K562 (cell line): ENCODE measurements around the gene AGPAT2. TPM values are rescaled to one million over a fixed set of nuclear protein-coding genes. Genes with fewer than 3 reads are reported as not detected.

ENCODE experiments used
- CEBPG ChIP-seq, 3 experiments: fragments of 200-800 bp in 1 of 3; sonication (Bioruptor generic) in 1 of 3; sonication (generic) in 1 of 3; formaldehyde crosslinking in 1 of 3; IDR thresholded peaks in 2 of 3; conservative IDR thresholded peaks in 1 of 3; 2 replicates each; pipeline versions ENCODE4 v1.6.1 to v1.8.0; 2016 to 2022; ENCODE audit warnings: missing compliant biosample characterization in 2 of 3, missing genetic modification characterization in 2 of 3, mild to moderate bottlenecking in 1 of 3, missing genetic modification reagents in 1 of 3
- CHD1 ChIP-seq: fragments of 200-600 bp; sonication (generic); IDR thresholded peaks from one replicate; pipeline ENCODE4 v1.6.1; 2012; ENCODE audit warnings: mild to moderate bottlenecking, moderate library complexity, low read length, inconsistent platforms
- CTBP1 ChIP-seq: fragments of 450-650 bp; IDR thresholded peaks from 2 replicates; pipeline ENCODE4 v1.6.1; 2016; ENCODE audit warnings: borderline replicate concordance
- ESRRB ChIP-seq: fragments of 250-450 bp; sonication (Bioruptor Pico); IDR thresholded peaks from 2 replicates; pipeline ENCODE4 v1.5.0; 2020; ENCODE audit warnings: mild to moderate bottlenecking, moderate library complexity, borderline replicate concordance
- FOXP4 ChIP-seq: sonication (generic); formaldehyde crosslinking; IDR thresholded peaks from 2 replicates; pipeline ENCODE4 v1.8.0; 2022; ENCODE audit warnings: mild to moderate bottlenecking, missing genetic modification reagents, borderline replicate concordance
- GABPB1 ChIP-seq: sonication (generic); formaldehyde crosslinking; IDR thresholded peaks from 2 replicates; pipeline ENCODE4 v1.8.0; 2022; ENCODE audit warnings: mild to moderate bottlenecking, missing genetic modification reagents
- HMGN3 ChIP-seq: IDR thresholded peaks from 2 replicates; pipeline ENCODE4 v1.6.1; 2011; ENCODE audit warnings: borderline replicate concordance, low read depth, mild to moderate bottlenecking, mixed read lengths, low read length; ENCODE audit not compliant: insufficient read length; ENCODE audit errors: extremely low read depth
- HOMEZ ChIP-seq: fragments of 250-450 bp; sonication (Bioruptor Pico); IDR thresholded peaks from 2 replicates; pipeline ENCODE4 v1.4.0; 2020; ENCODE audit warnings: mild to moderate bottlenecking, moderate library complexity
- MAZ ChIP-seq, 2 experiments: fragments of 450-650 bp in 1 of 2; sonication (generic) in 1 of 2; formaldehyde crosslinking; IDR thresholded peaks in 1 of 2; conservative IDR thresholded peaks in 1 of 2; 2 replicates each; pipeline versions ENCODE4 v1.4.0 to v1.5.0; 2020; ENCODE audit warnings: mild to moderate bottlenecking in 1 of 2, missing genetic modification reagents in 1 of 2
- NFRKB ChIP-seq: fragments of 450-650 bp; IDR thresholded peaks from 2 replicates; pipeline ENCODE4 v1.6.1; 2016; ENCODE audit warnings: low read depth
- NFYB ChIP-seq: IDR thresholded peaks from 2 replicates; pipeline ENCODE4 v1.6.1; 2011; ENCODE audit warnings: mild to moderate bottlenecking, moderate library complexity; ENCODE audit not compliant: insufficient read length; ENCODE audit errors: extremely low read depth
- PHF20 ChIP-seq: fragments of 450-650 bp; IDR thresholded peaks from 2 replicates; pipeline ENCODE4 v1.6.1; 2018; ENCODE audit not compliant: partially characterized antibody
- PTBP1 ChIP-seq: fragments of 200-400 bp; formaldehyde crosslinking; IDR thresholded peaks from 2 replicates; pipeline ENCODE4 v1.6.1; 2017; ENCODE audit warnings: low read depth, low read length
- RB1 ChIP-seq: fragments of 450-650 bp; IDR thresholded peaks from 2 replicates; pipeline ENCODE4 v1.6.1; 2017; ENCODE audit warnings: low read depth, mild to moderate bottlenecking
- SUPT5H ChIP-seq: fragments of 450-650 bp; IDR thresholded peaks from 2 replicates; pipeline ENCODE4 v1.6.1; 2016
- ZBTB7A ChIP-seq: IDR thresholded peaks from 2 replicates; pipeline ENCODE4 v1.6.1; 2011; ENCODE audit warnings: low read depth, mild to moderate bottlenecking, low read length, moderate library complexity, borderline replicate concordance; ENCODE audit not compliant: control insufficient read depth
- ZC3H4 ChIP-seq: sonication (generic); formaldehyde crosslinking; IDR thresholded peaks from 2 replicates; pipeline ENCODE4 v1.9.0; 2021; ENCODE audit warnings: missing genetic modification reagents, borderline replicate concordance
- ZNF197 ChIP-seq: fragments of 200-800 bp; sonication (Bioruptor generic); IDR thresholded peaks from 2 replicates; pipeline ENCODE4 v1.6.1; 2016; ENCODE audit warnings: low read depth, missing genetic modification characterization, missing compliant biosample characterization
- ZNF212 ChIP-seq: fragments of 450-650 bp; formaldehyde crosslinking; IDR thresholded peaks from 2 replicates; pipeline ENCODE4 v1.4.0; 2020; ENCODE audit warnings: mild to moderate bottlenecking
- ZNF79 ChIP-seq: fragments of 250-450 bp; sonication (Bioruptor Pico); IDR thresholded peaks from 2 replicates; pipeline ENCODE4 v1.4.0; 2020; ENCODE audit warnings: low read depth, mild to moderate bottlenecking, moderate library complexity
- polyA plus RNA-seq, 8 experiments: library from polyadenylated mRNA; depleted of rRNA in 4 of 8; stranded (reverse) in 5 of 8; unstranded in 3 of 8; fragments of >200 nt; fragmentation: Nextera tagmentation in 2 of 8; fragmentation: Illumina TruSeq in 1 of 8; extraction: Ambion mirVana in 2 of 8; extraction: Trizol in 1 of 8; gene quantifications; 2 replicates each; pipeline versions ENCODE4 v1.2.1 to v1.2.3, GENCODE V29; 2011 to 2014; ENCODE audit warnings: inconsistent platforms in 1 of 8, missing spikeins in 1 of 8
- total RNA-seq, 7 experiments: library from RNA; depleted of rRNA in 6 of 7; stranded (reverse); fragments of >200 nt in 6 of 7; fragmentation: Illumina TruSeq in 2 of 7; extraction: Trizol in 2 of 7; gene quantifications; 2 replicates each; pipeline versions ENCODE4 v1.2.1 to v1.2.3, GENCODE V29; 2011 to 2021; ENCODE audit warnings: low replicate concordance in 1 of 7
- TF ChIP-seq, protein P1 (sequence below): fragments of 450-650 bp; conservative IDR thresholded peaks from 2 replicates; pipeline ENCODE4 v1.6.1; 2016; ENCODE audit warnings: missing genetic modification characterization, low read depth, mild to moderate bottlenecking, control low read depth, missing compliant biosample characterization

Gene AGPAT2
- total and polyA plus RNA-seq, 9 of the 15 experiments (the other 6 are each of a cell fraction or from before 2014, with no cell fraction given), result 0.13 to 54.5 (median 23.9) TPM

DNA sequence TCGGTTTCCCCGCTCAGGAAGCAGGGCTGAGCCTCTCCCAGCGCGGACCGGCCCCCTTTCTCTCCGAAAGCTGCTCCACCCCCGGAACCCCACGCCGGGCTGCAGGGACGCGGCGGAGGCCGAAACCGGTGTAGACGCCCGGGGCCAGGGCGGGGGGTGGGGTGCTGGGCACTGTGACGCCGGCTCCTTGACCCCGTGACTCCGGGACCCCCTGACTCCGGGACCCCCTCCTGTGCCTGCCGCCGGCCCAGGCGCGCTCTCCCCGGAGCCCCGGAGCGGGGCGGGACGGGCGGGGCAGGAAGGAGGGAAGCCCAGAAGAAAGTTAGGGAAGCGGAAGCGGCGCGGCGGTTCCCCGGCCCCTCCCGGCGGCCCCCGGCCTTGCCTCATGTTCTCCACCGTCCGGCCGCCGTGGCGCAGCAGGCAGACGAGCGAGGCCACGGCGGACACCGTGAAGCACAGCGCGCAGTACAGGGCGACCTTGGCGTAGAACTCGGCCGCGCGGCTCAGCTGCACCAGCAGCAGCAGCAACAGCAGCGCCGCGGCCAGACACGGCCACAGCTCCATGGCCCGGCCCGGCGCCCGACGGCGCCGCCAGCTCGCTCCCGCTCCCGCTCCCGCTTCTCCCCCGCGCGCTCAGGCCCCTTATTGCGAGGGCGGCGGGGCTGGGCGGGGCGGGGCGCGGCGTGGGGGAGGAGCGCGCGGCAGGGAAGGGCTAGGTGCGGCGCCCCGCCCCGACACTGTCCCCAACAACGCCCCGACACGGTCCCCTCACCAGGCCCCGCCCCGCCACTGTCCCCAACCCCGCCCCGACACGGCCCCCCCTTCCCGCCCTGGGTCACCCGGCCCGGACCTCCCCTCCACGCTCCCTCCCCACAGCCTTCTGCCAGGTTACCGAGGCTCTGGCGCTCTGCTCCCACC is at the start of gene AGPAT2 (continued):
- TF ChIP-seq CEBPG (CRISPR knock-in tag; IDR thresholded peaks at IDR 0.05) (no peak), CEBPG (tag; conservative IDR thresholded peaks at IDR 0.05 in 1 of 2, IDR thresholded peaks at IDR 0.05 in 1 of 2) (0 out of 4 replicates have a peak, but pooled peaks of 1 of the 2 experiments have one; percentile 21), PTBP1 (no peak), NFRKB (peak; percentile 38; the same call in 1 of the 2 replicates), MAZ (CRISPR knock-in tag; conservative IDR thresholded peaks at IDR 0.05 in 1 of 2, IDR thresholded peaks at IDR 0.05 in 1 of 2) (peak; percentile 93 to 95), CHD1 (peak; percentile 97), ZC3H4 (CRISPR knock-in tag) (no peak), GABPB1 (CRISPR knock-in tag) (peak; percentile 76), ZNF197 (CRISPR knock-in tag) (no peak), HOMEZ (CRISPR knock-in tag) (no peak), SUPT5H (peak; percentile 82), NFYB (no peak), FOXP4 (CRISPR knock-in tag) (0 out of 2 replicates have a peak, but pooled peaks have one; percentile 55), CTBP1 (peak; percentile 88), ESRRB (no peak), ZBTB7A (peak; percentile 60; the same call in 1 of the 2 replicates), ZNF212 (CRISPR knock-in tag) (no peak), HMGN3 (peak; percentile 75), ZNF79 (CRISPR knock-in tag) (no peak), PHF20 (peak; percentile 80), RB1 (peak; percentile 88)
- TF ChIP-seq, protein P1, sequence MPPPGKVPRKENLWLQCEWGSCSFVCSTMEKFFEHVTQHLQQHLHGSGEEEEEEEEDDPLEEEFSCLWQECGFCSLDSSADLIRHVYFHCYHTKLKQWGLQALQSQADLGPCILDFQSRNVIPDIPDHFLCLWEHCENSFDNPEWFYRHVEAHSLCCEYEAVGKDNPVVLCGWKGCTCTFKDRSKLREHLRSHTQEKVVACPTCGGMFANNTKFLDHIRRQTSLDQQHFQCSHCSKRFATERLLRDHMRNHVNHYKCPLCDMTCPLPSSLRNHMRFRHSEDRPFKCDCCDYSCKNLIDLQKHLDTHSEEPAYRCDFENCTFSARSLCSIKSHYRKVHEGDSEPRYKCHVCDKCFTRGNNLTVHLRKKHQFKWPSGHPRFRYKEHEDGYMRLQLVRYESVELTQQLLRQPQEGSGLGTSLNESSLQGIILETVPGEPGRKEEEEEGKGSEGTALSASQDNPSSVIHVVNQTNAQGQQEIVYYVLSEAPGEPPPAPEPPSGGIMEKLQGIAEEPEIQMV (tag), result no peak
